Measurements from ENCODE around the gene ADSL.

Gene ADSL

GRCh38 chr22:40345271-40345670 is 1.0 kb upstream of the ADSL start (continued):
- TF ChIP-seq CREB5 (CRISPR knock-in tag; IDR thresholded peaks at IDR 0.05; ENCODE audit: low read depth) (no peak), ZC3H10 (CRISPR knock-in tag; IDR thresholded peaks at IDR 0.05) (no peak), ARNTL (CRISPR knock-in tag; IDR thresholded peaks at IDR 0.05; ENCODE audit: borderline replicate concordance, low read depth) (no peak)

GRCh38 chr22:40345815-40346184 is 500 bp upstream of the ADSL start:
- peak; percentile 64 for ATAC-seq
- TF ChIP-seq PPARA (CRISPR knock-in tag; IDR thresholded peaks at IDR 0.05; ENCODE audit: borderline replicate concordance) (no peak), ESRRG (CRISPR knock-in tag; IDR thresholded peaks at IDR 0.05) (no peak), ZFP30 (CRISPR knock-in tag; IDR thresholded peaks at IDR 0.05) (no peak), ZNF8 (CRISPR knock-in tag; IDR thresholded peaks at IDR 0.05) (no peak), ISL1 (CRISPR knock-in tag; IDR thresholded peaks at IDR 0.05) (no peak), ZNF565 (CRISPR knock-in tag; conservative IDR thresholded peaks at IDR 0.05; ENCODE audit: low read depth) (no peak), ZNF70 (CRISPR knock-in tag; IDR thresholded peaks at IDR 0.05) (no peak), POU6F1 (CRISPR knock-in tag; IDR thresholded peaks at IDR 0.05; ENCODE audit: borderline replicate concordance, low read depth) (no peak), OSR1 (CRISPR knock-in tag; IDR thresholded peaks at IDR 0.05) (no peak), GLIS3 (CRISPR knock-in tag; IDR thresholded peaks at IDR 0.05) (no peak), ARNTL (CRISPR knock-in tag; IDR thresholded peaks at IDR 0.05; ENCODE audit: borderline replicate concordance, low read depth) (no peak), TOX (CRISPR knock-in tag; IDR thresholded peaks at IDR 0.05; ENCODE audit: borderline replicate concordance) (no peak), CREB5 (CRISPR knock-in tag; IDR thresholded peaks at IDR 0.05; ENCODE audit: low read depth) (no peak), TCF4 (CRISPR knock-in tag; IDR thresholded peaks at IDR 0.05; ENCODE audit: borderline replicate concordance) (no peak), ZC3H10 (CRISPR knock-in tag; IDR thresholded peaks at IDR 0.05) (no peak), ZFP3 (CRISPR knock-in tag; IDR thresholded peaks at IDR 0.05) (no peak), TSHZ2 (CRISPR knock-in tag; IDR thresholded peaks at IDR 0.05) (no peak), SNAI2 (CRISPR knock-in tag; IDR thresholded peaks at IDR 0.05) (no peak)

GRCh38 chr22:40347300-40347699 is 1.0 kb downstream of the ADSL start:
- no peak for ATAC-seq
- TF ChIP-seq ZNF8 (CRISPR knock-in tag; IDR thresholded peaks at IDR 0.05) (no peak), POU6F1 (CRISPR knock-in tag; IDR thresholded peaks at IDR 0.05; ENCODE audit: borderline replicate concordance, low read depth) (no peak), CREB5 (CRISPR knock-in tag; IDR thresholded peaks at IDR 0.05; ENCODE audit: low read depth) (no peak), SNAI2 (CRISPR knock-in tag; IDR thresholded peaks at IDR 0.05) (no peak), CSRNP3 (CRISPR knock-in tag; IDR thresholded peaks at IDR 0.05) (no peak), BACH2 (CRISPR knock-in tag; IDR thresholded peaks at IDR 0.05; ENCODE audit: borderline replicate concordance) (no peak), RARB (CRISPR knock-in tag; IDR thresholded peaks at IDR 0.05) (no peak), TCF4 (CRISPR knock-in tag; IDR thresholded peaks at IDR 0.05; ENCODE audit: borderline replicate concordance) (no peak), ZNF565 (CRISPR knock-in tag; conservative IDR thresholded peaks at IDR 0.05; ENCODE audit: low read depth) (no peak), PPARA (CRISPR knock-in tag; IDR thresholded peaks at IDR 0.05; ENCODE audit: borderline replicate concordance) (no peak), ARNTL (CRISPR knock-in tag; IDR thresholded peaks at IDR 0.05; ENCODE audit: borderline replicate concordance, low read depth) (no peak), PATZ1 (CRISPR knock-in tag; IDR thresholded peaks at IDR 0.05; ENCODE audit: borderline replicate concordance) (no peak), ZC3H10 (CRISPR knock-in tag; IDR thresholded peaks at IDR 0.05) (no peak)
